GM19468 (cell line): ENCODE data around the gene LTBP2.

Source experiments
- ATAC-seq: cut with Tn5 transposase; IDR thresholded peaks from one replicate; pipeline ENCODE4 v1.9.1; 2021; ENCODE audit warnings: mild to moderate bottlenecking, moderate library complexity, moderate number of reproducible peaks; ENCODE audit not compliant: unreplicated experiment; ENCODE audit errors: extremely low read depth

Gene LTBP2

GRCh38 chr14:74516451-74517160, 95.4 kb downstream of the LTBP2 start:
- no peak for ATAC-seq

- ATAC-seq = no peak
Measured at GRCh38 chr14:74515891-74516412, 96.1 kb downstream of the LTBP2 start.

- no peak for ATAC-seq
Measured at GRCh38 chr14:74514471-74514941, 97.5 kb downstream of the LTBP2 start.

GRCh38 chr14:74511966-74512830, 99.8 kb downstream of the LTBP2 start:
- ATAC-seq = no peak

GRCh38 chr14:74510959-74511409, 101.1 kb downstream of the LTBP2 start:
- no peak for ATAC-seq

- ATAC-seq = no peak
Measured at GRCh38 chr14:74510223-74510931, 101.7 kb downstream of the LTBP2 start.

- ATAC-seq = no peak
Measured at GRCh38 chr14:74509587-74510222, 102.3 kb downstream of the LTBP2 start.

GRCh38 chr14:74508844-74509428, 103.1 kb downstream of the LTBP2 start:
- ATAC-seq = no peak

- no peak for ATAC-seq
Measured at GRCh38 chr14:74508292-74508731, 103.7 kb downstream of the LTBP2 start.

- no peak for ATAC-seq
Measured at GRCh38 chr14:74507840-74508239, 104.2 kb downstream of the LTBP2 start.

GRCh38 chr14:74507085-74507484, 105.0 kb downstream of the LTBP2 start:
- ATAC-seq = no peak

GRCh38 chr14:74506411-74506851, 105.6 kb downstream of the LTBP2 start:
- no peak for ATAC-seq

GRCh38 chr14:74505831-74506230, 106.2 kb downstream of the LTBP2 start:
- ATAC-seq = no peak

GRCh38 chr14:74504874-74505720, 106.9 kb downstream of the LTBP2 start:
- no peak for ATAC-seq

- no peak for ATAC-seq
Measured at GRCh38 chr14:74504412-74504811, 107.6 kb downstream of the LTBP2 start.

GRCh38 chr14:74503938-74504335, 108.1 kb downstream of the LTBP2 start:
- no peak for ATAC-seq

GRCh38 chr14:74503291-74503937, 108.6 kb downstream of the LTBP2 start:
- ATAC-seq = no peak
